Common myeloid progenitor, CD34-positive (primary cell): ENCODE data around the gene SNX6.
"Not testable (repeated sequence)": the region's sequence is repeated elsewhere in the genome, so short reads cannot be mapped to it uniquely, and the experiment has no call there.

Experiments used
- CTCF ChIA-PET: fragments of 350-600 bp; sonication (Branson Sonifier 250); formaldehyde crosslinking; loops from one replicate; lab custom pipeline; 2021; ENCODE audit warnings: antibody characterized with exemption; lab: Charles Lee
- POLR2A ChIA-PET: fragments of 350-600 bp; sonication (Branson Sonifier 250); formaldehyde crosslinking; loops from one replicate; lab custom pipeline; 2021; ENCODE audit warnings: antibody characterized with exemption; lab: Charles Lee
- DNase-seq, 3 donors: peaks; one replicate each; pipeline versions ENCODE4 v3.0.0 to v3.0.0-alpha.2; 2013
- H3K27ac ChIP-seq, 2 experiments: 1 replicate in 1 of 2; 2 replicates in 1 of 2; pipeline ENCODE4 v1.7.0; 2013; ENCODE audit warnings: inconsistent platforms in 2 of 2, low read length in 2 of 2, mild to moderate bottlenecking in 2 of 2, low read depth in 1 of 2, moderate library complexity in 1 of 2; ENCODE audit not compliant: severe bottlenecking in 2 of 2, insufficient read depth in 1 of 2, poor library complexity in 1 of 2
- H3K27me3 ChIP-seq, 5 experiments: replicated peaks in 2 of 5; 1 replicate in 3 of 5; 2 replicates in 2 of 5; pipeline versions ENCODE4 v1.6.1 to v1.7.0; 2013; ENCODE audit warnings: low read length in 4 of 5, mild to moderate bottlenecking in 2 of 5, moderate library complexity in 2 of 5, inconsistent platforms in 1 of 5; ENCODE audit not compliant: insufficient read depth in 5 of 5, control insufficient read depth in 4 of 5
- H3K36me3 ChIP-seq, 4 experiments: 1 replicate in 2 of 4; 2 replicates in 2 of 4; pipeline versions ENCODE4 v1.6.1 to v1.7.0; 2013; ENCODE audit warnings: low read length in 3 of 4, control low read depth in 1 of 4, mild to moderate bottlenecking in 1 of 4; ENCODE audit not compliant: control insufficient read depth in 4 of 4, insufficient read depth in 4 of 4
- H3K4me1 ChIP-seq, 4 experiments: 1 replicate in 3 of 4; 2 replicates in 1 of 4; pipeline versions ENCODE4 v1.6.1 to v1.7.1; 2013; ENCODE audit warnings: low read length in 3 of 4, mild to moderate bottlenecking in 3 of 4, control low read depth in 1 of 4, inconsistent platforms in 1 of 4, moderate library complexity in 1 of 4; ENCODE audit not compliant: control insufficient read depth in 4 of 4, insufficient read depth in 4 of 4; ENCODE audit errors: control extremely low read depth in 1 of 4
- H3K4me3 ChIP-seq, 7 experiments: 1 replicate in 4 of 7; 2 replicates in 3 of 7; pipeline versions ENCODE4 v1.5.1 to v1.7.0; 2013; ENCODE audit warnings: mild to moderate bottlenecking in 7 of 7, low read length in 6 of 7, moderate library complexity in 6 of 7, inconsistent platforms in 2 of 7, low read depth in 2 of 7, control low read depth in 1 of 7; ENCODE audit not compliant: insufficient read depth in 4 of 7, control insufficient read depth in 1 of 7; ENCODE audit errors: extremely low read depth in 1 of 7
- H3K9me3 ChIP-seq, 5 experiments: 1 replicate in 4 of 5; 2 replicates in 1 of 5; pipeline versions ENCODE4 v1.6.1 to v1.7.1; 2013; ENCODE audit warnings: low read length in 4 of 5, mild to moderate bottlenecking in 2 of 5, inconsistent platforms in 1 of 5, low read depth in 1 of 5, moderate library complexity in 1 of 5; ENCODE audit not compliant: control insufficient read depth in 4 of 5, insufficient read depth in 2 of 5; ENCODE audit errors: control extremely low read depth in 1 of 5
- WGBS: methylation state at CpG from one replicate; pipeline ENCODE4 v1.1.5; 2013; ENCODE audit not compliant: insufficient coverage; 5-methylcytosine and 5-hydroxymethylcytosine counted together

The SNX6 gene

DNA sequence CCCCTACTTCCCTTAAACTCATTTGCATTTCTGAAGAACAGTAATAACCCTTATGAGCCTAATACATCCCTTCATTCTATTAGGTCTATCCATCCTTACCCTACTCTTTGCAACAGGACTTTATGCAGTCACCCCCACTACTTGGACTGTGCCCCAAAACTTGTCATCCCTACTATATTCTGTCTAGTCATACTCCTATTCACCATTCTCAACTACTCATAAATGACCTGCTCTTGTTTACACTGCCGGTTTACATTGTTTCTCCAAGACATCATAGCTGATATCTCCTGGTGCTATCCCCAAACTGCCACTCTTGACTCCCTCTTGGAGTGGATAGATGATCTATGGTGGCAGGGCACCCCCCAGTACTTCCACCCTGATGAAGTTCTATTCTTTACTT is 22.4 kb upstream of the SNX6 start:
- H3K27me3 ChIP-seq, H3K9me3 ChIP-seq, POLR2A ChIA-PET, H3K4me3 ChIP-seq, H3K36me3 ChIP-seq, H3K4me1 ChIP-seq, H3K27ac ChIP-seq, DNase-seq: not testable (repeated sequence)
- CTCF ChIA-PET = interaction anchor here (1.0 kb wide), 1 partner anchor 20 kb away, joined by 3 read pairs; no protein-coding TSS in a partner anchor
- 100% methylated on average over 1 of the region's 1 CpG for WGBS

DNA sequence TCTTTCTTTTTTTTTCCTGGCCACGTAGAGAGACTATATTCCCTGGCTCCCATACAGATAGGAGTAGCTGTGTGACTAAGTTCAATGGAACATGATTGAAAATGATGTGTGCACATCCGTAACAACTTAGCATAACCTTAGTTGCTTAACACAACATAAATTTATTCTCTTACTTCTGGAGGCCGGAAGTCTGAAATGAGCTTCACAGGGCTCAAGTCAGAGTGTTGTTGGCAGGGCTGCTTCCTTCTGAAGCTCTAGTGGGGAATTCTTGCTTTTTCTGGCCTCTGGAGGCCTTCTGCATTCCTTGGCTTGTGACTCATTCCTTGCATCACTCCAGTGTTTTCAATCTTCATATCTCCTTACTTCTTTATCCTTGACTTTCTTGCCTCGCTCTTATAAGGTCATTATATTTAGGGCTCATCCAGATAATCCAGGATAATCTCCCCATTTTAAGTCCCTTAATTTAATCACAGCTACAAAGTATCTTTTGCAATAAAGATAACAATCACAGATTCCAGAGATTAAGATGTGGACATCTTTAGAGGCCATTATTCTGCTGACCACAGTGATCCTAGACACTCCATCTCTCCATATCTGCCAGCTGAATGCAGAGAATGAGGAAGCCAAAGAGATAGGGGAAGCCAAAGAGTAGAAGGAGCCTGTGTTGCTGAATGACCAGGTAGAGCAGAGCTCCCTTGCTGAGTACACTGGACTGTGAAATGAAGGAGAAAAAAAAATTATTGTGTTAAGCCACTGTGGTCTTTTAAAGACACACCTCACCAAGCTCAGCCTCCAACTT is 21.0 kb upstream of the SNX6 start:
- ChIA-PET POLR2A (no interaction called here), CTCF (interaction anchor here (0.9 kb wide), 1 partner anchor 73 kb away, joined by 4 read pairs; no protein-coding TSS in a partner anchor)
- 100% methylated on average over 1 of the region's 4 CpGs for WGBS
- no peak overlapping the region for H3K4me3 ChIP-seq
- no peaks in the 10 kb centered on the region for H3K9me3 ChIP-seq
- H3K36me3 ChIP-seq = no peaks in the 10 kb centered on the region
- H3K27me3 ChIP-seq = no peaks in the 10 kb centered on the region
- no peak overlapping the region for H3K27ac ChIP-seq
- no peak for DNase-seq
- no peaks in the 10 kb centered on the region for H3K4me1 ChIP-seq

DNA sequence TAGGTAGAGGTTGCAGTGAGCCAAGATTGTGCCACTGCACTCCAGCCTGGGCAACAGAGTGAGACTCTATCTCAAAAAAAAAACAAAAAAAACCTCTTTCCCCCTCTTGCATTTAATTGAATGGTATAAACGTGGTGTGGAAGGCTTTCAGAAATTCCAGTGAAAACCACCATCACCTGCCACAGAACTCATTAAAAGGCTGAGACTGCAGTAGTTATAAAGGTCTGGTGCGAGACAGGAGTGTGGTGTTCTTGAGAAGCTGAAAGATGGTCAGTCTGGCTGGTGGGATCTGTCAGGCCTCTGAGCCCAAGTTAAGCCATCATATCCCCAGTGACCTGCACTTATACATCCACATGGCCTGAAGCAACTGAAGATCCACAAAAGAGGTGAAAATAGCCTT is 20.1 kb upstream of the SNX6 start:
- H3K27me3 ChIP-seq, H3K9me3 ChIP-seq, DNase-seq, POLR2A ChIA-PET, H3K27ac ChIP-seq, H3K4me3 ChIP-seq, H3K36me3 ChIP-seq, H3K4me1 ChIP-seq: not testable (repeated sequence)
- CTCF ChIA-PET = interaction anchor here (0.9 kb wide), 1 partner anchor 73 kb away, joined by 4 read pairs; no protein-coding TSS in a partner anchor
- no CpG with 5 or more reads among the region's 2 CpGs for WGBS

DNA sequence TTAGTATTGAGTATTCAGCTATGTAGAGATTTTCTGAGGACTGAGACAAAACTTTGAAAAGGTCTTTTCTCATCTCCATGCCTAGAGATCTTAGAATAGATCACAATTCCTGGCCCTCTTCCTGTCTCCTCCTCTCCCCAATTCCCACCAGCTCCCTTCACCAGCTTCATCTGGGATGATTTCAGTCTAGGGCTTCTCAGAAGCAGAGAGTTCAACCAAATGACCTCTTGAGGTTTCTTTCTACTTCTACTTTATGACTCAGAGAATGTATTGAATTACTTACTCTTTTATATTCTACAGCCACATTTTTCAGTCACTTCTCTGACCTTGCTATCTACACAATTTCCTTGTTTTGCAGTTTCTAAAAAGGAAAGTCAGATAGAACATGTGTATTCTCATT is 19.4 kb upstream of the SNX6 start:
- Histone ChIP-seq H3K27me3 (no peaks in the 10 kb centered on the region), H3K36me3 (no peaks in the 10 kb centered on the region), H3K4me1 (no peaks in the 10 kb centered on the region), H3K9me3 (no peaks in the 10 kb centered on the region), H3K4me3 (no peak overlapping the region), H3K27ac (no peak overlapping the region)
- CTCF ChIA-PET = interaction anchor here (1.0 kb wide), 1 partner anchor 14 kb away, joined by 3 read pairs; no protein-coding TSS in a partner anchor
- no peak for DNase-seq
- POLR2A ChIA-PET = no interaction called here

DNA sequence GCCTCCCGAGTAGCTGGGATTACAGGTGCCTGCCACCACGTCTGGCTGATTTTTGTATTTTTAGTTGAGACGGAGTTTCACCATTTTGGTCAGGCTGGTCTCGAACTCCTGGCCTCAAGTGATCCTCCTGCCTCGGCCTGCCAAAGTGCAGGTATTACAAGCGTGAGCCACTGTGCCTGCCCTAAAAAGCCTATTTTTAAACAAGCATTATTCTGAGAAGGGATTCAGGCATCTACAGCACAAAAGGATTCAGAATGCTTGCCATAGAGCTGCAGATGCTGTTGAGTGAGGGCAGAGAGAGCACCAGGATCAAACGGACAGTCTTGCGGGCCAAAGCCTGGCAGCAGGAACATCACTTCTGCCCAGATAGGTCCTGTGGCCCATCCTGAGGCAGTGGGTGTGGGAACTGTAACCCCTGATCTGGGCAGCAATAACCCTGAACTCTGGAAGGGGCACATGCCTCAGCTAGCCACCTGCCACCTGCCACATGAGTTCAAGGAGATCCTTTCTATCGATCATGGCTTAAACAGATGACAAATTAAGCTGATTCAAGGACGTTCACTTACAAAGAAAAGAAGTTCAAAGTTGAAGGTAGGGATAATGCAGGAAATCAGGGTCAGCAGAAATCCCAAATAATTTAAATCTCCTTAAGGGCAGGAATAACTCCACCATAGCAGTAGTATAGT is 16.8 kb upstream of the SNX6 start:
- DNase-seq = no peak
- ChIA-PET POLR2A (no interaction called here), CTCF (no interaction called here)
- no peaks in the 10 kb centered on the region for H3K4me1 ChIP-seq
- WGBS = 99% methylated on average over 8 of the region's 10 CpGs
- H3K27me3 ChIP-seq = no peaks in the 10 kb centered on the region
- H3K4me3 ChIP-seq = no peak overlapping the region
- no peaks in the 10 kb centered on the region for H3K36me3 ChIP-seq
- no peak overlapping the region for H3K27ac ChIP-seq
- no peaks in the 10 kb centered on the region for H3K9me3 ChIP-seq

DNA sequence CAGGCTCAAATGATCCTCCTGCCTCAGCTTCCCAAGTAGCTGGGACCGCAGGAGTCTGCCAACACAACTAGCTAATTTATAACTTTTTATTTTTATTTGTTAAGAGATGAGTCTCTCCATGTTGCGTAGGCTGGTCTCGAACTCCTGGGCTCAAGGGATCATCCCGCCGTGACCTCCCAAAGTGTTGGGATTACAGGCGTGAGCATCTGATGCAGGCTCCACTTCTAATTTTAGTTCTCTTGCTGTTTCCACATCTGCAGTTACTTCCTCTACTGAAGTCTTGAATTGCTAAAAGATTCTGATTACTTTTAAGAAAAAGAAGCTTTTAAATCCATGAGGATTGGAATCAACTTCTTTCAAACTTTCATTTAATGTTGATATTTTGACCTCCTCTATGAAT is 13.4 kb upstream of the SNX6 start:
- Histone ChIP-seq H3K9me3 (no peaks in the 10 kb centered on the region), H3K36me3 (no peaks in the 10 kb centered on the region), H3K4me1 (no peaks in the 10 kb centered on the region), H3K27ac (no peak overlapping the region), H3K27me3 (no peaks in the 10 kb centered on the region), H3K4me3 (no peak overlapping the region)
- POLR2A ChIA-PET = no interaction called here
- CTCF ChIA-PET = no interaction called here
- WGBS = 96% methylated on average over 4 of the region's 6 CpGs
- no peak for DNase-seq

DNA sequence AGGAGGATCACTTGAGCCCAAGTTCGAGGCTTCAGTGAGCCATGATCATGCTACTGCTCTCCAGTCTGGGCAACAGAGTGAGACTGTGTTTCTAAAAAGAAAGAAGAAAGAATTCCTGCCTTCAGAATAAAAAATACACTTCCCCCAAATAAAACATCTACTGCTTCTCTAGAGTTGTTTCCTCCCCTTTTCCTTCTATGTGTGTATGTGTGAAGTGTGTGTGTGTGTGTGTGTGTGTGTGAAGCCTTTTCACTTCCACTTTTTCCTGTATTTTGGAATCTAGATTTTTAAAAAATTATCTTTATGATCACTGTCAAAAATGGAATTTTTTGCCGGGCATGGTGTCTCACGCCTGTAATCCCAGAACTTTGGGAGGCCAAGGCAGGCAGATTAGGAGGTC is 12.6 kb upstream of the SNX6 start:
- WGBS = 100% methylated on average over 2 of the region's 3 CpGs
- Histone ChIP-seq H3K27ac (no peak overlapping the region), H3K4me3 (no peak overlapping the region), H3K36me3 (no peaks in the 10 kb centered on the region), H3K9me3 (no peaks in the 10 kb centered on the region), H3K4me1 (no peaks in the 10 kb centered on the region), H3K27me3 (no peaks in the 10 kb centered on the region)
- ChIA-PET POLR2A (interaction anchor here (0.6 kb wide), 1 partner anchor 15 kb away, joined by 3 read pairs; no protein-coding TSS in a partner anchor), CTCF (no interaction called here)
- no peak for DNase-seq
